GM12801 (cell line): ENCODE measurements around the gene CDH12.

ENCODE experiments used
- CTCF ChIP-seq: IDR thresholded peaks from one replicate; pipeline ENCODE4 v1.5.1; 2011; ENCODE audit warnings: control low read depth; ENCODE audit not compliant: insufficient read length; ENCODE audit errors: extremely low read depth

The CDH12 gene

GRCh38 chr5:22615964-22616363 lies 237.2 kb downstream of the CDH12 start:
- TF ChIP-seq CTCF, result no peak

DNA sequence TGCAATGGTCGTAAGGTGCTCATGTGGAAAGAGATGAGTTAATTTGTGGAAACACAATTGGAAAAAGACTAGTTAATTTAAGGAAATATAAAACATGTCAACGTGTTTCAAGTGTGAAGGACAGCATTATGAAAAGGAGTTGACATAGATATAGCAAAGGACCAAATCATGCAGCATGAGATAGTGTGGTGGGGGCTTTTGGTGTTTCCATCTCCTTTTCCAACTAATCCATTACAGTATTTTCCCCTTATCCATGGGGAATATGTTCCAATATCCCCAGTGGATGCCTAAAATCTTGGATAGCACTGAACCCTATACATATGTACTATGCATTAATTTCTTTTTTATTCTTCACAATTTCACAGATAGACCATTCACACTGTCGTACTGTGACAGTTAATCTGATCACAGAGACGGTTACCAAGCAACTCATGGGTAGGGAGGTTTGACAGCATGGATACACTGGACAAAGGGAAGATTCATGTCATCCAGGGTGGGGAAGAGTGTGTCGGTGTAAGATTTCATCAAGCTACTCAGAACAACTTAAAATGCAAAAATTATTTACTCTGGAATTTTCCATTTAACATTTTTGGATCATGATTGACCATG lies 238.6 kb downstream of the CDH12 start:
- TF ChIP-seq CTCF, result no peak

DNA sequence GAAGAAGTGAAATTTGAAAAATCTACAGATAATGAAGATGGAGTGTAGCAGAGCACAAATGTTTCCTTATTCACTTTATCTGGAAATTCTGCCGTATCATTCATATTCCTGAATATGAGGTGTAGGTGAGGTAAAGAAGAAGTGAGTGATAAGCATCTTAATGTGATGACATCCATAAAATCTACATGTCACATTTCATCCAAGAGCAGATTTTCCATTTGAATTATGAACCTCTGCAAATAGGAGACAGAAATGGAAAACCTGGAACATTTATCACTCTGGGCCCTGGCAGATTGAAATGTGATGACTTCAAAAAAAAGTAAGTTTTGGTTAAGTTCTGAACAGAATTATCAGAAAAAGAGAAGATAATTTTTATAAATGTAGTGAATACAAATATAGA lies 240.2 kb downstream of the CDH12 start:
- TF ChIP-seq CTCF, result no peak

DNA sequence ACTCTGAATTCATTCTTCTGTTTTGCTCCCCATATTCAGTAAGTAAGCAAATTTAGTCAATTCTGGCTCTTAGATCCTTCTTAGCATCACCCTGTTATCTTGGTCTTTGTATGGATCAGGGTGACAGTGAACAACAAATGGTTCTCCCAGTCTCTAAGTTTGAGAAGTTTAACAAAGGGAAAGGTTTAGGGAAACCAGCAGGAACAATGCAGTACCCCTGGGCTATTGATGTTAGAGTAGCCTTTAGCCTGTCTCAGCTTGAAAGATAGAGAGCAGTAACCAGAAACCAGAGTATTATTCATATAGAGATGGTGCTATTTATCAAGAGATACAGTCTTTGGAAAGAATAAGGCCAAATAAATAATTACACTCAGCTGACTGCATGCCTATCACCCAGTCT lies 241.8 kb downstream of the CDH12 start:
- TF ChIP-seq CTCF, result no peak

GRCh38 chr5:22605473-22605872 lies 247.7 kb downstream of the CDH12 start:
- no peak for TF ChIP-seq CTCF

DNA sequence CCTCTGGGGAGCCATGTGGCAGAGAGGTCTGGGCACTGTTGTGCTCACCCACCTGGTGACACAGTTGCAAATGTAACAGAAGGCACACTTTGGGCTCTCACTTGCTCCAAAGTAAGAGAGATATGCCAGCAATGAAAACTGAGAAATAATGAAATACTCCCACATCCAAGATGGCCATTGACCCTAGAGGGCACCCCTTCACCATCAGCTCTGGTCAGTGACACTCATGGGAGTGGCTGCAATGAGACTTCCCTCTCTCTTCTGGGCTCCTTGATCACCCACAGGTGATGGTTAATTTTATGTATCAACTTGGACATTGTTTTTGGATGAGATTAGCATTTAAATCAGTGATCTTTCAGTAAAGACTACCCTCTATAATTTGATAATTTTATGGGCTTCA lies 248.4 kb downstream of the CDH12 start:
- no peak for TF ChIP-seq CTCF

DNA sequence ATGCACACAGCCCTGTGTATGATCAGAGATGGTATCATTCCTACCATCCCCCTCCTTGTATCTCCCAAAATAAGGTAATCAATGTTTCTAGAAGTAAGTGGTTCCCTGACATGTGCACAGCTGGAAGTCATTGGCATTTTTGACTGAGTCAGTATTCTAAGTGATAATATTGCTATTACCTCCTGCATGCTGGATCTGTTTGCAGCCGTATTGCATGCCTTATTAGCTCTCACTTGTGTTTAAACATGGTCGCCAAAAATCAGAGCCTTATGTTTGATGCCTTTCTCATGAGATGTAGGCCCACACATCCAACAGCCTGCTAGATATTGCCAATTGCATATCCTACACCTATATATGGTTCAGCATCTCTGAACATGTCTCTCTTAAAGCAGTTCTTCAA lies 254.3 kb downstream of the CDH12 start:
- no peak for TF ChIP-seq CTCF
